Left hindlimb (tissue), 1 donor: ENCODE measurements around the gene CFAP119.

Experiments
- DNase-seq: peaks from one replicate; pipeline ENCODE4 v3.0.0-alpha.2; 2018

The CFAP119 gene

GRCh38 chr16:30780549-30780948 lies 18.7 kb upstream of the CFAP119 start:
- DNase-seq: no peak

GRCh38 chr16:30780021-30780420 lies 18.2 kb upstream of the CFAP119 start:
- no peak for DNase-seq

GRCh38 chr16:30779596-30779995 lies 17.7 kb upstream of the CFAP119 start:
- no peak for DNase-seq

- no peak for DNase-seq
Observed at GRCh38 chr16:30778549-30779244, 16.8 kb upstream of the CFAP119 start.

- no peak for DNase-seq
Observed at GRCh38 chr16:30777591-30778297, 15.9 kb upstream of the CFAP119 start.

GRCh38 chr16:30775392-30776188 lies 13.7 kb upstream of the CFAP119 start:
- peak; percentile 91 for DNase-seq

- DNase-seq: no peak
Observed at GRCh38 chr16:30775131-30775391, 13.2 kb upstream of the CFAP119 start.

- DNase-seq: no peak
Observed at GRCh38 chr16:30774367-30775130, 12.7 kb upstream of the CFAP119 start.

- no peak for DNase-seq
Observed at GRCh38 chr16:30773826-30774225, 12.0 kb upstream of the CFAP119 start.

GRCh38 chr16:30771726-30772125 lies 9.9 kb upstream of the CFAP119 start:
- DNase-seq: no peak

- no peak for DNase-seq
Observed at GRCh38 chr16:30769379-30770089, 7.7 kb upstream of the CFAP119 start.

GRCh38 chr16:30768583-30769181 lies 6.8 kb upstream of the CFAP119 start:
- DNase-seq: no peak

GRCh38 chr16:30767767-30768465 lies 6.1 kb upstream of the CFAP119 start:
- no peak for DNase-seq

- no peak for DNase-seq
Observed at GRCh38 chr16:30766933-30767284, 5.0 kb upstream of the CFAP119 start.

- DNase-seq: peak; percentile 26
Observed at GRCh38 chr16:30766206-30766932, 4.5 kb upstream of the CFAP119 start.

- DNase-seq: peak; percentile 18
Observed at GRCh38 chr16:30764816-30765465, 3.1 kb upstream of the CFAP119 start.

- peak; percentile 24 for DNase-seq
Observed at GRCh38 chr16:30764086-30764485, 2.2 kb upstream of the CFAP119 start.

- peak; percentile 26 for DNase-seq
Observed at GRCh38 chr16:30762991-30763725, 1.3 kb upstream of the CFAP119 start.

GRCh38 chr16:30761427-30761927 lies 385 bp downstream of the CFAP119 start:
- DNase-seq: peak; percentile 59
